GM19035 (cell line): ENCODE measurements around the gene CDC23.
"Not testable (repeated sequence)": the region's sequence is repeated elsewhere in the genome, so short reads cannot be mapped to it uniquely, and the experiment has no call there.

Experiments used
- ATAC-seq: cut with Tn5 transposase; IDR thresholded peaks from one replicate; pipeline ENCODE4 v1.9.1; 2021; ENCODE audit not compliant: unreplicated experiment

CDC23 gene

DNA sequence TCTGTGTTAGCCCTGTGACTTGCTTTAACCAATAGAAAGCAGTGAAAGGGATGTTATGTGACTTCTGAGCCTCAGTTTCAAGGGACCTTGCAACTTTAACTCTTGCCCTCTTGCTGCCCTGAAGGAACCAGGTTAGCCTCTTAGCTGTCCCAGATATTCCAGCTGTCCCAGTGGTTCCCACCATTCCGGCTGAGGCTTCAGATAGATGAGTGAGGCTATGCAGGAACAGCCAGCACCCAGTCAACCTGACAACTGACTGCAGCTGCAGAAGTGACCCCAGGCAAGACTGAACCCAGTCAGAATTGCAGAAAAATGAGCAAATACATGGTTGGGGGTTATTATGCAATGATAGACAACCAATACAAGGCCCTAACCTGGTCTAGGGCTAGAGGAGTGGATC is 10.4 kb upstream of the CDC23 start:
- no peak for ATAC-seq

- no peak for ATAC-seq
Observed at GRCh38 chr5:138216799-138217198, 3.7 kb upstream of the CDC23 start.

GRCh38 chr5:138212828-138213160 is 329 bp downstream of the CDC23 start:
- ATAC-seq: peak; percentile 18

GRCh38 chr5:138210985-138211384 is 2.1 kb downstream of the CDC23 start:
- ATAC-seq: no peak

GRCh38 chr5:138193859-138194258 is 19.3 kb downstream of the CDC23 start:
- not testable (repeated sequence) for ATAC-seq

GRCh38 chr5:138192826-138193225 is 20.3 kb downstream of the CDC23 start:
- ATAC-seq: no peak

- ATAC-seq: no peak
Observed at GRCh38 chr5:138188626-138189025, 24.5 kb downstream of the CDC23 start.

DNA sequence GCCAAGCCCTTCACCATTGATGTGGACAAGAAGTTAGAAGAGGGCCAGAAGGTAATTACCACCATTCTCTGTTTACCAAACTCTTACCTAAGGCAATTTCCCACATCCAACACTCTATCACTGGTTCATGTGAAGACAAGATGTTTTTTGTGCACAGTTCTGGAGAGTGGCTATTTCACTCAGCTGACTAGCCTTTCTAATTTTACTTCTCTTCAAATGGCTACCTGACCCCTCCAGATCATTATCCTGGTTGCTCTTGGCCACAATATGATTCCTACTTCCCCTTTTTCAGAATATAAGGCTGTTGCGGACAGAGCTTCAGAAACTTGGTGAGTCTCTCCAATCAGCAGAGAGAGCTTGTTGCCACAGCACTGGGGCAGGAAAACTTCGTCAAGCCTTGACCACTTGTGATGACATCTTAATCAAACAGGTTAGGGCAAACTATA is 27.1 kb downstream of the CDC23 start:
- ATAC-seq: no peak

GRCh38 chr5:138182808-138183207 is 30.3 kb downstream of the CDC23 start:
- ATAC-seq: no peak

- ATAC-seq: no peak
Observed at GRCh38 chr5:138180841-138181240, 32.3 kb downstream of the CDC23 start.

DNA sequence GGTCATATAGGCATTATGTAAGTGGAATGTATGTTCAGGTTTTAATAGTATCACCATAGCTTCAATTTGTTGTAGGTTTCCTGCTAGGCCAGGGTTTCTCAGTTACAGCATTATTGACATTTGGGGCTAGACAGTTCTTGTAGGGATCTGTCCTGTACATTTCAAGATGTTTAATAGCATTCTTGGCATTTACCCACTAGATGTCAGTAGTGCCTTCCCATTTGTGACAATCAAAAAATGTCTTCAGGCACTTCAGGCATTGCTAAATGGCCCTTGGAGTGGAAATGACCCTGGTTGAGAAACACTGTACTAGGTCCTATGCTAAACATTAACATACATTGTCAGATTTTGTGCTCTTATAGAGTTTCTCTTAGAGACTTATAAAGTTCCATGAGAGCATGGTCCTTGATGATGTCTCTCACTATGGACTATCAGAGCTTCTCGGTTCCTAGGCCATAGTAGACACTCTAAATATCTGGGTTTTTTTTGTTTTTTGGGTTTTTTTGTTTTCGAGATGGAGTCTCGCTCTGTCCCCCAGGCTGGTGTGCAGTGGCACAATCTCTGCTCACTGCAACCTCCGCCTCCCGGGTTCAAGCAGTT is 32.8 kb downstream of the CDC23 start:
- no peak for ATAC-seq

DNA sequence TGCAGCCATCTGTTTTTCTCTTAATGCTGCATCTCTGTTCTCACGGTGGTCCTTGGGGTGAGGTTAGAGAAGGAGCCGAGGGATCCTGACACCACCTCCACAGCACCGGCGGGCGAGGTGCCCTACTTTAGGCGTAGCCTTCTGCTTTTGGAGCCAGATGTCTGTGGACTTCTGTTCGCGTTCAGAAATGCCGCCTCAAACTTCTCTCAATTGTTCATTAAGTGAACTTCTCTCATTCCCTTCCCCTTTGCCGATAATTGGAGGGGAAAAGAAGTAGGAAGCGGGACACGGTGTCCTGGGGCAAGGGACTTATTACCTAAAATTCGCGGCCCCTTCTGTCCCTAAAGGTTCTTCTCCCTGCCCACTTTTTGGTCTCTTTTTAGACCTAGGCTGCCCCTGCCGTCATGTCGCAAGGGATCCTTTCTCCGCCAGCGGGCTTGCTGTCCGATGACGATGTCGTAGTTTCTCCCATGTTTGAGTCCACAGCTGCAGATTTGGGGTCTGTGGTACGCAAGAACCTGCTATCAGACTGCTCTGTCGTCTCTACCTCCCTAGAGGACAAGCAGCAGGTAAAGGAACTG is 33.8 kb downstream of the CDC23 start:
- ATAC-seq: peak; percentile 18

DNA sequence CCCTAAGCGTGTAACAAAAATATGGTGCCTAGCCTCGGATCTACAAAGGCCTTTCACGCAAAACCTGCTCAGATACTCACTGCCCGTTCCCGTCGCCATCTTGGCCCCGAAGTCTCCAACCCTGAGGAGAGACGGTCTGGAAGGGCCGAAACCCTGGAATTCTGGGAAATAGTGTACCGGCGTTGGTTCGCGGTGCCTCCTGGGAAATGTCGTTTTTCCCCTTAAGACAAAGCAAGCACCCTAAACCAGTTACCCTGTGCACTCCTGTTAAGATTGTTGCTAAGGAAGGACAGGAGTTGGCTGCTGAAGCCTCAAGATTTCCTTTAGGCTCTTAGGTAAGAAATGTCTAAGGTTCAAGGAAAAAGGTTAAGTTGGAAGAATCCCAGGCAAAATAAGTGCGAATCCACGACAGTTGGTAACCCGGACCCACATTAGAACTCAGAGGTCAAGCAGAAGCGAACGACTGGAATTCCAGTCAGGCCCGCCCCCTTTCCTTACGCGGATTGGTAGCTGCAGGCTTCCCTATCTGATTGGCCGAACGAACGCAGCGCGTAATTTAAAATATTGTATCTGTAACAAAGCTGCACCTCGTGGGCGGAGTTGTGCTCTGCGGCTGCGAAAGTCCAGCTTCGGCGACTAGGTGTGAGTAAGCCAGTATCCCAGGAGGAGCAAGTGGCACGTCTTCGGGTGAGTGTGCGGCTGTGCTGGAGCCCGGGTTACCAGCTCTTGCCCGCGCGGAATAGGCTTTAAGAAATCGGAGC is 34.4 kb downstream of the CDC23 start, which contains the start of the genes BRD8 and KIF20A:
TSS of gene BRD8 (minus strand) at position 115 of the 761 bp plus-strand sequence. CDS start at position 99, 16 bp downstream.
TSS of gene KIF20A (plus strand) at position 597 of the 761 bp plus-strand sequence. CDS start 569 bp downstream, outside the sequence.
- peak; percentile 86 for ATAC-seq

DNA sequence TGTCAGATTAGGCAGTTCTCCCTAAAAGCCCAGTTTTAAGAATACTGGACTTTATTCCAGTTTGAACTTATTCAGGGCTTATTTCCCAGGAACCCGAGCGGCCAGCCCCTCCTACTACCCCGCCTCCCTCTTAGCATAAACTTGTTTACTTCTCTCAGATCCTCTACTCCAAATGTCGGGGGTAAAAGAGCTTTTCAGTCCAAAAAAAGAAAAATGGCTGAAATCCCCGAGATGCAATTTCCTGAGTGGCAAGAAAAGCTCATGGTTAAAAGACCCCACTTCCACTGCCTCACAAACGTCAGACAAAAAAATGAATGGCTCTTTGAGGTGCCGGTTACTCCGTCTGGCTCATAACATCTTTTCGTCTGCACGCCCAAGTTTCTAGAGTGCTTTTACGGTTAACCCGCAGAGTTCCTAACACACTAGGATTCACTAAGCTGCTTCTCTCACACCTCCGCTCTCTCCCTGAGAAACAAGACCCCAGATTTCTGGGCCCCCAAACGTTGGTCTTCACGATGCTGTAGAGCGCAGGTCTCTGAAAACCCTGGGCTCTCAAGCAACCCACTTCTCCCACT is 35.1 kb downstream of the CDC23 start:
- ATAC-seq: peak; percentile 22

- ATAC-seq: no peak
Observed at GRCh38 chr5:138170299-138170698, 42.8 kb downstream of the CDC23 start.

GRCh38 chr5:138169124-138169523 is 44.0 kb downstream of the CDC23 start:
- ATAC-seq: no peak

DNA sequence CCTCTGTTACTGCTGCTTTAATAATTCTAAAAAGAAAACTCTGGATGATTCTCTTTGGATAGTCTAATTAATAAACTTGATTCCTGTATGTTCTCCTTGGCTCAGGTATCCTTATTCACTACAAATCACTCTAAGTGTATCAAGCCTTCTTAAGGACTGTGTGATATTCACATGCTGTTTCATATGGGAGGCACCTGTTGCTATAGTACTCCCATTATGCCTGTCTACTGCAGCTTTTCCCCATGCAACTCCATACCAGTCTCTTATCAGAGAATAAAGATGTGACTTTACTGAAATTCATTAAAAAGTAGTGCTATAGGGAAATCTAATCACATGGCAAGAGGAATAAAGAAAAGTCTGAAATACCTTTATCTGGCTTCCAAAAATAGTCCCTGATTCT is 49.4 kb downstream of the CDC23 start:
- no peak for ATAC-seq

GRCh38 chr5:138160706-138161105 is 52.4 kb downstream of the CDC23 start:
- no peak for ATAC-seq

- no peak for ATAC-seq
Observed at GRCh38 chr5:138159666-138160065, 53.5 kb downstream of the CDC23 start.

DNA sequence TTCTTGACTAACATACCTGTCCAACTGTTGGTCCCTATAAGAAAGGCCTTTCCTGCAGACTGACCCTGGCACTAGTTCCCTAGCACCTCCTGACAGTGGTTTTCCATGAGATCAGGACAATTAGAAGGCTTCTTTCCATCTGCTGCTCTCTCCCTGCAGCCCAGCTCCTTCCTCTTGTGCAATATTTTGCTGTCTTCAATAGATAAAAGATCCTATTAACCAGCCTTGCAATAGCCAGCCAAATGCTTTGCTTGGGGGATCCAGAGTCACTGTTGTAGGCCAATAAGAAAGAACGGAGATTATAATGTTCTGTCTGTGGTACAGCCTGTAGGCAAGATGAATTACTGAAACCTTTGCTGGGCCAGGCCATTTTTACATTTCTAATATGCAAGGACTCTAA is 55.5 kb downstream of the CDC23 start:
- no peak for ATAC-seq

DNA sequence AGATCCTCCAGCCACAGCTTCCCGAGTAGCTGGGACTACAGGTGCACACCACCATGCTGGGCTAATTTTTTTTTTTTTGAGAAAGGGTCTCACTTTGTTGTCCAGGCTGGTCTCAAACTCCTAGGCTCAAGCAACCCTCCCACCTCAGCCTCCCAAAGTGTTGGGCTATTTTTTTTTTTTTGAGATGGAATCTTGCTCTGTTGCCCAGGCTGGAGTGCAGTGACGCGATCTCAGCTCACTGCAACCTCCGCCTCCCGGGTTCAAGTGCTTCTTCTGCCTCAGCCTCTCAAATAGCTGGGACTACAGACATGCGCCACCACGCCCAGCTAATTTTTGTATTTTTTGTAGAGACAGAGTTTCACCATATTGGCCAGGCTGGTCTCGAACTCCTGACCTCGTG is 57.1 kb downstream of the CDC23 start:
- ATAC-seq: not testable (repeated sequence)

GRCh38 chr5:138149530-138149929 is 63.6 kb downstream of the CDC23 start:
- ATAC-seq: no peak
